HG03432 (cell line): ENCODE data around the gene ZBTB7C.

ENCODE experiments used
- ATAC-seq: cut with Tn5 transposase; IDR thresholded peaks from one replicate; pipeline ENCODE4 v1.9.1; 2021; ENCODE audit warnings: mild to moderate bottlenecking, moderate library complexity; ENCODE audit not compliant: unreplicated experiment

The ZBTB7C gene

GRCh38 chr18:48104705-48105104, 304.5 kb downstream of the ZBTB7C start:
- no peak for ATAC-seq

- no peak for ATAC-seq
Observed at GRCh38 chr18:48100651-48101165, 308.5 kb downstream of the ZBTB7C start.

DNA sequence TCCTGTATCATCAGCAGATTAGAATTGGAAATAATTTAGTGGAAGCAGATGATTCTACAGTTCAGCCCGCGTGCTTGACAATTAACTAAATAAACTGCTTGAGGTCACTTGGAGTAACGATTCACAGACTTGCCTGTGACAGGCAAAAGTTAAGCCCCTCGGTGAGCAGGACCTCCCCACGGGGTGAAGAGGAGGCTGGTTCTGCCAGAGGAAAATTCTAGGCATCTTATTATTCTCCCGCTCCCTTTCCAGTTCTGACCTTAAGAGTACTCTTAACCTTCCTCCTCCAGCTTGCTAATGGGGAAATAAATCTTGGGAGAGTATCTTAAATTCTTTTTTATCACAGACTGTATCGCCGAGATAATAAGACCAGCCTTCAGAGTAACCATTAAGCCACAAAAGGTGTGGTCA, 309.0 kb downstream of the ZBTB7C start:
- no peak for ATAC-seq

- no peak for ATAC-seq
Observed at GRCh38 chr18:48099481-48100164, 309.6 kb downstream of the ZBTB7C start.

DNA sequence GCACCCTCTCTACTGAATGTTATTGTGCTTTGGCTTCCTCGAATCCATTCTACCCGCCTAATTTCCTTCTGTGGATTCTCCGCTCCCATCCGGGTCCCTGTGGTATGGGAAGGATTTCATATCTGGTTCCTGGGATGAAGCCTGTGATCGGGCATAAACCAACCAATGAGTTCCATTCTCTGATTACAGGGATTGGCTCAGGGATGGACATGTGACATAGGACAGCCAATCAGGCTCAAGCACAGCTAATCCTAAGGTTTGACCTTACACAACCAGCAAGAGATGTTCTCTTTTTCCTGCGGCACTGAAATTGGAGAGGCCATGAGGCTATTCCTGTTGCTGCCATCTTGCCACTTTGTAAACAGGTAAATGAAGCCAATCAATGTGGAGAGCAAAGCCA, 310.6 kb downstream of the ZBTB7C start:
- ATAC-seq, result no peak

GRCh38 chr18:48098007-48098406, 311.2 kb downstream of the ZBTB7C start:
- ATAC-seq, result no peak

DNA sequence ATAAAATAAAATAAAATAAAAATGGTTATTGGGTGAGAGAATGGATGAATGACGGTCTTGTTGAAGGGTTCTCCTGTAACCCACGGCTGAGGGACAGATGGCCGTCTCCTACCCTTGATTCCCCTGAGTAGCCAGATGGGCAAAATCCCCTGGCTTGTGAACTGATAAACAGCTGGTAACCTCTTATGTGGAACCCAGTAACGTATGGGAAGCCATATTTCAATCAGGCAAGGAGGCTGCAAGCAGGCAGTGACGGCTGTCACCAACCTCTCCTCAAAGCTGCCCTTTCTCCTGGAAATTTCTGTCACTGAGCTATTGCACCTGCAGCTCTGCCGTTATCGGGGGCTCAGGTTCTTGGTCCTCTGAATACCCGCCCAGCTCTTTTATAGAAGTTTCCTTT, 313.5 kb downstream of the ZBTB7C start:
- ATAC-seq, result no peak

DNA sequence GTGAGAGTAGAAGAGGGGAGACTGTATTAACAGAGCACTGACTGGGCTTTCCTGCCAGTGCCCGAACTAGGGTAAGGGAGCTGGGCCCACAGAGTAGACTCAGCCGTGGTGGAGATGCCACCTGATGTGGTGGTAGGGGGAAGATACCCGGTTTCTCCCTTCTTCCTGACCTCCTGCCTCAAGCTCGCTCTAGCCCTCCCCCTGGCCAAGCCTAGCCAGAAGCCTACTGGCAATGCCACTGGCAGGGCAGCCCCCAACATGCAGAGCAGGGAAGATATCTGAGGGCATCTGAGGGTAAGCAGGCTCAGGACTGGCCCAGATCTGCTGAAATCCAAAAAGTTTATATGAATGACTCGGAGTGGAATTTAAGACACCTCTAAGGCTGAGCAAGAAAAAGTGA, 316.1 kb downstream of the ZBTB7C start:
- ATAC-seq, result no peak

DNA sequence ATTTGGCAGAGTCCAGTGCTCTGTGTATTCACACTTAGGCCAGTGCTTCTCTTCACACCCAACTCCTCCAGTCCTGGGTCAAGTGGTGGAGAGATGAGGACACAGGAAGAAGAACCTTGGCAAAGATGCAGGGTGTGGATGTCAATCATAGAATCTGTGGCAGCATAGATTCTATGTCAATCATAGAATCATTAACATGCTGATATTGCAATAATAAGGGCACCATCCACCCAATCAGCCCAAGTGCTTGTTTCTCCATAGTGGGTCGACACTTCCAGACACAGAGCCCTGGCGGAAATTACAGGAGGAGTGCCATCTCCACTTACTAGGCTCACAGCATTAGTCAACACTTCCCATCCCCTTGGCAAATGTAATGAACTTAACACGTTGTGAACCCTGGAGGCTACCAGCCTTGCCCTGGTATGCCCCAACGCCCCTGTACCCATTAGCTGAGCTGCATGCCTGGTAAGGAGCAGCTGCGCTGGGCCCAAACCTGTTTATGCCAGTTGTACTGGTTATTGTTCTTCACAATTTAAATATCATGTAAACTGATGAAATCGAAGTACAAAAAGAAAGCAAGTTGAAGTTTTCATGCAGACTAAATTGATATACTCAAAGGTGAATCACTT, 317.2 kb downstream of the ZBTB7C start:
- no peak for ATAC-seq

DNA sequence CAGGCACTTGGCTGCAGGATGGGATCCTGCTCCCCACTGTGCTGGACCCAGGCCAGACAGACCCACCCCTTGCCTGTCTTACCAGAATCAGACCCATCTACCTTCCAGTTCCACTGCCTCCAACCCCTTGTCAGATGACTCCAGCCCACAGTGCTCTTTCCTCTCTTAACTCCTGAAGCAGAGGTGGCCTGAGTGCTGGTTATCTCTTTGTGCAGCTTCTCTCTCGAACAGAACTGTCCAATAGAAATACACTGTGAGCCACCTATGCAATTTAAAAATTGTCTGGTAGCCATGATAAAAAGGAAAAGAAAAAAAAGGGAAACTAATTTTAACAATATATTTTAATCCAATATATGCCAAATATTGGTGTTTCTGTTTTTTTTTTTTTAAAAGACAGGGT, 318.5 kb downstream of the ZBTB7C start:
- ATAC-seq, result no peak

GRCh38 chr18:48090021-48090420, 319.2 kb downstream of the ZBTB7C start:
- ATAC-seq, result no peak

DNA sequence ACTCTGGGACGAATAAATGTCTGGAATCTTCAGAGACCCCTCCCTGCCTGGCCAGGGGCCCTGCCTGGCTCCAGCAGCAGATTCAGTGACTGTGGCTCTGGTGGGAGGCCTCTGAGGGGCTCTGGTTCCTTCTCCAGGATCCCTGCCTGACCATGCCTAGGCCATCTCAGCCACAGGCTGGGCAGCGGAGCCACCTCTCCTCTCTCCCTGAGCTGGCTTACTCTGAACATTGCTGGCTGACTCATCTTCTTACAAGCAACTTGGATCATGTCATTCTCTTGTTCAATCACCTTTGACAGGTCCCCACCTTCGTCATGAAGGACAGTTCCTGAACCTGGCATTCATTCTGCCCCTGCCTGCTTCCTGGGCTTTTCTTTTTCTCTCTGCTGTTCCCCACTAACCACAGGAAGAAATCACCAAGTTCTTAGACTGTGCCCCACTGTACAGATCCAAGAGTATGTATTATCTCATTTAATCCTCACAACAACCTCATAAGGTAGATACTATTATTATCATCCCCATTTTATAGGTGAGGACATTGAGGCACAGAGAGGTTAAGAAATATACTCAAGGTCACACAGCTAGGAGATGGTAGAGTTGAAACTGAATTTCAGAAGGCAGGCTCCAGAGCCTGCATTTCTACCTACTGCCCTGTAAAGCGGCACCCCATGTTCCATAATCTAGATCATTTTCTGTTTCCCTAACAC, 323.2 kb downstream of the ZBTB7C start:
- no peak for ATAC-seq

GRCh38 chr18:48084858-48085257, 324.3 kb downstream of the ZBTB7C start:
- no peak for ATAC-seq

DNA sequence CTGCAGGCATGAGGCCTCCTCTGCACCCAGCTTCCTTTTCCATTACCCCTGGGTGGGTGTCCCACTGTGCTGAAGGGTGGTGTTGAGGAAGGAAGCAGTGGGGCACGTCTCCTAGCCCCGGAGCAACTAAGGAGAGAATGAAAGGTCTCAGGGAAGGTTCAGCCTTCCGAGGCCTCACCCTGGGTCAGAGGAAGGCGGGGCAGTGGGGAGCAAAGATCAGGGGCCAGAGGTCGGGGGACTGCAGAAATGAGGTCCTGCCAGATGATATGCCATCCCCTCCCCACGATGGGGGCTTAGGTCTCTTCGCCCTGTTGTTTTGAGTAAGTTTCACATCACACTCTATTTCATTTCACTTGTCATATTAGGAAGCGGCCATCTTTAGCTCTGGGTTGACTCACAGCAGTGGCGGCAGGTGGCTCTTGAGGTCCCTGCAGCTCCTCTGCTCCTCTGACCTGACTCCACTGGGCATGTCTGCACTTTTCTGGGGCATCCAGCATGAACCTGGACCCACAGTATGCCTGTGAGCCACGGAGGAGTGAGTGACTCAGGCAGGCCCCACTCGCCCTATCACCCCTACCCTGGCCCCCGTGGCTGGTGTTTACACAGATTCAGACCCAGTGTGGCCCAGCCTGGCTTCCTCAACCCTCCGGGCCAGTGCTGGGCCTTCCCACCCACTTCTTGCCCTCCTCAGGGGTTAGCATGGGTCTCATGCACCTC, 325.0 kb downstream of the ZBTB7C start:
- no peak for ATAC-seq

DNA sequence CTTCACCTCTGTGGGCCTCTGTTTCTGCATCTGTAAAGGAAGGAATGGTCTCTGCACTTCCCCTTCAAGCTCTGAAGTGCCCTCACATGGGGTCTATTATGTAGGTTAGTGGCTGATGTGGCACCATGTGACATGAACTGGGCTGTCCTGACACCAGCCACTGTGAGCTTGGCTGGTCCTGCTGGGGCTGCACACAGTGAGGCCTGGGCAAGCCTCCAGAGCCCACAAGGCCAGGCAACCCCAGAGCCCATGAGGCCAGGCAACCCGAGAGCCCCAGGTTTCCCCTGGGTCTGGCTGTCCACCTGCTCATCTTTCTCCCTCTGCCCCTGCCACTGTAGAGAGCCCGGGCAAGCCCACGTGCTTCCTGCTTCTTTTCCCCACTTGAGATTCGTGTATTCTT, 328.6 kb downstream of the ZBTB7C start:
- ATAC-seq, result no peak

- no peak for ATAC-seq
Observed at GRCh38 chr18:48079885-48080284, 329.3 kb downstream of the ZBTB7C start.

DNA sequence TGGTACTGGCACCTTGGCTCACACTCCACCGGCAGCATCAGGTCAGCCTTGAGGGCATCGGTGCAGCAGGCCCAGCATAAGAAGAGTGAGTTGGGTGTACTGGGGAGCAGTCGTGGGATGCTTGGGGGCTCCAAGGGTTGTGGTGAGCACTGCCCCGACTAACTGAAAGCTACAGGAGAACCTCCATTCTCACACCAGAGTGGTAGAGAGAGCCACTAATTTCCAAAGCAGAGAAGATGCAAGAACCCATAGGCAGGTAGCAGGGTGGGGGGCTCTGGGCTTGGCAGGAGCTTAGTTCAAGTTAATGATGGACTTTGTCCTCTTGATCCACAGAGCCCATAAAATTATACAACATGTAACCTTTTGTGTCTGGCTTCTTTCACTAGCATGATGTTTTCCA, 330.7 kb downstream of the ZBTB7C start:
- ATAC-seq, result no peak

GRCh38 chr18:48077291-48077690, 331.9 kb downstream of the ZBTB7C start:
- no peak for ATAC-seq

GRCh38 chr18:48076461-48076860, 332.7 kb downstream of the ZBTB7C start:
- no peak for ATAC-seq

DNA sequence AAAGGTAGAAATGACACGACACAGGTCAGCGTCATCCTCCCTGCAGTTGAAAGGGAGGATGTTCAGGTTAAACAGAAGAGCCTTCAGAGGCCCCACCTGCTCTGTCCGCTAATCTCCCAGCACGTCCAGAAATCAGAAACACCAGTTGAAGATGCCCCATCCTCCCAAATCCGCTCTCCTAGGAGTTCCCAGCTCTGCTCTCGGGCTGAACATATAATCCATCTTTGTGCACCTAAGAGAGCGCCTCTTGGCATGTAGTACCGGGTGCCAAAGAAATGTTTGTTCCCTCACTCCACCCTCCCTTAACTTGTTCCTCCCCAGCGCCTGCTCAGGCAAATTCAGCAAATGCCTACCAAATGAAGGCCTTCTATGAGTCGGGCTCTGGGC, 333.5 kb downstream of the ZBTB7C start:
- ATAC-seq, result no peak

DNA sequence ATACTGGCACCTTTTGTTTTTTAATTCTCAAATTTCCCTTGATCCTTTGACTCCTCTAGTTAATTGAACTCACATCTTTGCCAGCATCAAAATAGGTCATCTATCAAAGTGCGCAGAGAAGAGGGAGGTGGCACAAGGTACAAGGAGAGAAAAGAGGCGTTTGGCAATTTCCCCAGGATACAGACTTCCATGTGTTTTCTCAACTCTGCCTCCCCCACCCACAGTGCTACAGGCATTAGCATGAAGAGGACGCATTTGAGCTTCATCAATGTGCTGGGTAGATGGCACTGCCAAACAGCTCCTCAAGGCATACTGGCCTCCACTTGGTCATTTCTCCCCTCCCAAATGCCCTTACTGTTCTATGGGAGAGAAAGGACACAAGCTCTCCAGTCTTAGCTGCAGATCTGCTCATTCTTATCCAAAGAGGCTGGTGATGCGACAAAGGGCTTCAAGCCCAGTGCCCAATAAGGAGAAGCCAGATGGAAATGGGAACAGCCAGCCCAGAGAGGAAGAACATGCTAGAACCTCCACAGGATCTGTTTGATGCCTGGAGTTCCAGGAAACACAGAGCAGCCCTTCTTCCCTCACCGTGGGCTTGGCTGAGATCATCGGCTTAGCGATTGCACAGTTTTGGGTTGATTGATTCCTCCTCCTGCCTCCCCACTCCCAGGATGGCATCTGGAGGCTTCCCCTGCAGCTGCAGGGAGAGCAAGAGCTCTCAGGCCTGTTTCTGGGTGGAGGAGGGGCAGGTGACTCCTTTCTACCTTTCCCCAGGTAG, 334.1 kb downstream of the ZBTB7C start:
- no peak for ATAC-seq
